GM12891 (cell line): ENCODE data around the gene AEBP1.

Experiments used
- DNase-seq: peaks from one replicate; pipeline ENCODE4 v3.0.0; 2011; ENCODE audit warnings: low spot score; ENCODE audit not compliant: insufficient read length
- FAIRE-seq: peaks from 2 replicates; lab custom pipeline; 2011; peaks lifted over from hg19 to GRCh38; lab: Jason Lieb, UNC
- PAX5 ChIP-seq: IDR thresholded peaks from 2 replicates; pipeline ENCODE4 v1.6.1; 2011; ENCODE audit warnings: low read length, moderate library complexity, mild to moderate bottlenecking; ENCODE audit not compliant: insufficient read depth, severe bottlenecking
- POLR2A ChIP-seq: IDR thresholded peaks from 2 replicates; pipeline ENCODE4 v1.6.1; 2011; ENCODE audit warnings: low read depth, low read length, control low read depth
- POLR2AphosphoS5 ChIP-seq: IDR thresholded peaks from 2 replicates; pipeline ENCODE4 v1.6.1; 2011; ENCODE audit warnings: low read depth, low read length, control low read depth
- POU2F2 ChIP-seq: IDR thresholded peaks from 2 replicates; pipeline ENCODE4 v1.6.1; 2011; ENCODE audit warnings: low read depth, mild to moderate bottlenecking, control low read depth, low read length, moderate library complexity
- SPI1 ChIP-seq: IDR thresholded peaks from 2 replicates; pipeline ENCODE4 v1.6.1; 2011; ENCODE audit warnings: low read depth, low read length, control low read depth
- TAF1 ChIP-seq: IDR thresholded peaks from 2 replicates; pipeline ENCODE4 v1.6.1; 2011; ENCODE audit warnings: low read depth, low read length, control low read depth

The AEBP1 gene

DNA sequence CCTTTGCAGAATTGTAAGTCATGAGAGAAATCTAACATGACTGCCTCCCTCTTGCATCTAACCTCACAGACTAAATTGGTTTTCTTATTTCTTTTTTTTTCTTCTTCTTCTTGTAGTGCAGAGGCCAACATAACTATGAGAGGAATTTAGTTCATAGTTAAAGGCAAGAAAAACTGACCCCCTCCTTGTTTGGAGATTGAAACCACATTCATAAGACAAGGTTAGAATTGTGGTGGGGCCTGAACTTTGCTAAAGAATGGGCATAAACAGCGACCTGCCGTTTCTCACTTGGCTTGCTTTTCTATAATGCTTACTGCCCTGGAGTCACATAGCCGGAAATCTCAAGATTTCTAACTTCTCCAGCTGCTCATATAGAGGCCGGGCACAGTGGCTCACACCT lies 19.4 kb upstream of the AEBP1 start:
- TF ChIP-seq PAX5 (no peak), SPI1 (no peak), TAF1 (no peak), POLR2AphosphoS5 (no peak), POLR2A (no peak), POU2F2 (no peak)
- FAIRE-seq (no peak), DNase-seq (no peak)

- FAIRE-seq: no peak
- no peak for DNase-seq
- TF ChIP-seq TAF1 (no peak), POLR2AphosphoS5 (no peak), PAX5 (no peak), POLR2A (no peak)
Observed at GRCh38 chr7:44085546-44085945, 18.6 kb upstream of the AEBP1 start.

- TF ChIP-seq PAX5 (no peak), SPI1 (no peak), POLR2AphosphoS5 (no peak), POLR2A (no peak), TAF1 (no peak), POU2F2 (no peak)
- DNase-seq: no peak
- FAIRE-seq: no peak
Observed at GRCh38 chr7:44086627-44087026, 17.5 kb upstream of the AEBP1 start.

GRCh38 chr7:44087911-44088838 lies 16.0 kb upstream of the AEBP1 start:
- DNase-seq (no peak), FAIRE-seq (no peak)
- no peak for TF ChIP-seq SPI1

DNA sequence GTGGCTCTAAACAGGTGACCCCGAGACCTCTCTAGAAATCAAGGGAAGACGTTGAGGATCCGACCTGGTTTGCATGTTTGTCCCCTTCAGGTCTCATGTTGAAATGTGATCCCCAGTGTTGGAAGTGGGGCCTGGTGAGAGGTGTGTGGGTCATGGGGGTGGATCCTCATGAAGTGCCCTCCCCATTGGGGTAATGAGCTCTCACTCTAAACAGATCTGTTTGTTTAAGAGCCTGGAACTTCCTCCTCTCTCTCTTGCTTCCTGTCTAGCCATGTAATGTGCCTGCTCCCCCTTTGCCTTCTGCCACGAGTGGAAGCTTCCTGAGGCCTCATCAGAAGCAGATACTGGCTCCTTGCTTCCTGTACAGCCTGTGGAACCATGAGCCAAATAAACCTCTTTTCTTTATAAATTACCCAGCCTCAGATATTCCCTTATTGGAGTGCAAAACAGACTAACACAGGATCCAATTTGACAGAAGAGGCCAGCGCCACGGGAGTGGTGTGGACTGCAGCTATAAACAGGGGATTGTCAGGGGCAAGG lies 11.0 kb upstream of the AEBP1 start:
- TF ChIP-seq SPI1 (no peak), POLR2A (no peak), POLR2AphosphoS5 (no peak), POU2F2 (no peak), PAX5 (no peak), TAF1 (no peak)
- DNase-seq: no peak
- no peak for FAIRE-seq

- TF ChIP-seq POLR2AphosphoS5 (no peak), POU2F2 (no peak), TAF1 (no peak), SPI1 (no peak), PAX5 (no peak), POLR2A (no peak)
- DNase-seq (no peak), FAIRE-seq (no peak)
Observed at GRCh38 chr7:44094365-44094764, 9.8 kb upstream of the AEBP1 start.

GRCh38 chr7:44094883-44095592 lies 9.1 kb upstream of the AEBP1 start:
- TF ChIP-seq SPI1 (no peak), POLR2A (no peak), POLR2AphosphoS5 (no peak)
- FAIRE-seq (no peak), DNase-seq (no peak)

GRCh38 chr7:44095781-44096180 lies 8.4 kb upstream of the AEBP1 start:
- FAIRE-seq: no peak
- DNase-seq: no peak
- no peak for TF ChIP-seq SPI1
- no peak for TF ChIP-seq POLR2AphosphoS5
- TF ChIP-seq PAX5: no peak
- TF ChIP-seq TAF1: no peak
- no peak for TF ChIP-seq POU2F2
- no peak for TF ChIP-seq POLR2A

GRCh38 chr7:44096326-44096881 lies 7.7 kb upstream of the AEBP1 start:
- no peak for TF ChIP-seq POU2F2
- no peak for TF ChIP-seq POLR2A
- TF ChIP-seq TAF1: no peak
- TF ChIP-seq POLR2AphosphoS5: no peak
- no peak for TF ChIP-seq PAX5
- TF ChIP-seq SPI1: no peak
- peak; percentile 71 for FAIRE-seq
- no peak for DNase-seq
